Upper lobe of right lung (tissue), 1 donor: ENCODE results near the gene SLC6A16. TPM values are rescaled to one million over a fixed set of nuclear protein-coding genes. Genes with fewer than 3 reads are reported as not detected.
A peak's percentile ranks its signal among the peaks of the same experiment; 100 is the strongest.
"Not testable (repeated sequence)": the region's sequence is repeated elsewhere in the genome, so short reads cannot be mapped to it uniquely, and the experiment has no call there.

Experiments
- ATAC-seq: fragments of 200-7000 bp; cut with Tn5 transposase; one replicate; pipeline ENCODE4 v1.9.1; 2020; ENCODE audit warnings: mild to moderate bottlenecking, moderate library complexity
- DNase-seq: peaks from one replicate; pipeline ENCODE4 v3.0.0-alpha.2; 2020
- H3K27ac ChIP-seq: fragments of 200-600 bp; one replicate; pipeline ENCODE4 v1.8.0; 2022
- H3K27me3 ChIP-seq: fragments of 200-600 bp; one replicate; pipeline ENCODE4 v1.8.0; 2022; ENCODE audit warnings: mild to moderate bottlenecking
- H3K36me3 ChIP-seq: fragments of 200-600 bp; one replicate; pipeline ENCODE4 v1.8.0; 2022
- H3K4me1 ChIP-seq: fragments of 200-600 bp; one replicate; pipeline ENCODE4 v1.8.0; 2022
- H3K4me3 ChIP-seq: fragments of 200-600 bp; one replicate; pipeline ENCODE4 v1.8.0; 2022; ENCODE audit warnings: mild to moderate bottlenecking
- H3K9me3 ChIP-seq: fragments of 200-600 bp; one replicate; pipeline ENCODE4 v1.8.0; 2022
- CTCF ChIP-seq: fragments of 200-600 bp; IDR thresholded peaks from one replicate; pipeline ENCODE4 v1.8.0; 2022; ENCODE audit warnings: antibody characterized with exemption
- intact Hi-C: fragments of 100-400 bp; cut with DNase I; formaldehyde crosslinking; loops from one replicate; pipeline ENCODE4 v1.11.0; 2022
- total RNA-seq: library from RNA; stranded (reverse); fragmentation: NEBNext Ultra II Directional; extraction: Animal tissue kit (Norgen Biotek cat#: 25700); gene quantifications from one replicate; pipeline ENCODE4 v1.2.1, GENCODE V29; 2021
- donor health status: DM: no; HTN: yes; CAD: no; lungs with severe emphysema.

SLC6A16 gene
- total RNA-seq, 1 donor from 2014 or later: 4.5 TPM

GRCh38 chr19:49333811-49334288 is 8.9 kb upstream of the SLC6A16 start:
- Histone ChIP-seq H3K4me1 (peaks cover 13% of the 10 kb centered on the region), H3K4me3 (no peak overlapping the region), H3K27me3 (no peaks in the 10 kb centered on the region), H3K9me3 (no peaks in the 10 kb centered on the region), H3K27ac (peak overlapping the region; percentile 60), H3K36me3 (no peaks in the 10 kb centered on the region)
- no peak for TF ChIP-seq CTCF
- intact Hi-C loops: no loop called here
- DNase-seq (peak; percentile 69), ATAC-seq (peak; percentile 41)

GRCh38 chr19:49333418-49333805 is 8.4 kb upstream of the SLC6A16 start:
- intact Hi-C loops: no loop called here
- peak overlapping the region; percentile 60 for H3K27ac ChIP-seq
- H3K4me1 ChIP-seq: peaks cover 13% of the 10 kb centered on the region
- H3K27me3 ChIP-seq: no peaks in the 10 kb centered on the region
- no peaks in the 10 kb centered on the region for H3K9me3 ChIP-seq
- H3K4me3 ChIP-seq: no peak overlapping the region
- ATAC-seq (no peak), DNase-seq (no peak)
- TF ChIP-seq CTCF: no peak
- no peaks in the 10 kb centered on the region for H3K36me3 ChIP-seq

- peaks cover 13% of the 10 kb centered on the region for H3K4me1 ChIP-seq
- peak; percentile 15 for DNase-seq
- H3K9me3 ChIP-seq, H3K27ac ChIP-seq, H3K27me3 ChIP-seq, H3K36me3 ChIP-seq, H3K4me3 ChIP-seq, intact Hi-C loops, ATAC-seq: not testable (repeated sequence)
These were observed 7.9 kb upstream of the SLC6A16 start for GRCh38 chr19:49332691-49333417.

- ATAC-seq (peak; percentile 82), DNase-seq (peak; percentile 40)
- intact Hi-C loops: no loop called here
- Histone ChIP-seq H3K4me3 (no peak overlapping the region), H3K4me1 (peaks cover 13% of the 10 kb centered on the region), H3K9me3 (no peaks in the 10 kb centered on the region), H3K36me3 (no peaks in the 10 kb centered on the region), H3K27me3 (no peaks in the 10 kb centered on the region), H3K27ac (no peak overlapping the region)
- TF ChIP-seq CTCF: no peak
These were observed 6.6 kb upstream of the SLC6A16 start for GRCh38 chr19:49331616-49332055.

GRCh38 chr19:49331187-49331586 is 6.2 kb upstream of the SLC6A16 start:
- intact Hi-C loops, H3K27ac ChIP-seq, DNase-seq, H3K4me3 ChIP-seq, H3K36me3 ChIP-seq, ATAC-seq, H3K9me3 ChIP-seq, H3K27me3 ChIP-seq: not testable (repeated sequence)
- H3K4me1 ChIP-seq: peaks cover 13% of the 10 kb centered on the region

- H3K36me3 ChIP-seq: no peaks in the 10 kb centered on the region
- peaks cover 1% of the 10 kb centered on the region for H3K4me1 ChIP-seq
- no peak for TF ChIP-seq CTCF
- no peak for ATAC-seq
- no peaks in the 10 kb centered on the region for H3K27me3 ChIP-seq
- no peak overlapping the region for H3K27ac ChIP-seq
- intact Hi-C loops: no loop called here
- H3K4me3 ChIP-seq: no peak overlapping the region
- H3K9me3 ChIP-seq: no peaks in the 10 kb centered on the region
- DNase-seq: no peak
These were observed 3.8 kb upstream of the SLC6A16 start for GRCh38 chr19:49328741-49329140.
